Measurements from ENCODE around the gene GMDS. TPM values are rescaled to one million over a fixed set of nuclear protein-coding genes. Genes with fewer than 3 reads are reported as not detected.
A peak's percentile ranks its signal among the peaks of the same experiment; 100 is the strongest.

The GMDS gene
- total RNA-seq, 1 donor from 2014 or later = 32.9 TPM

DNA sequence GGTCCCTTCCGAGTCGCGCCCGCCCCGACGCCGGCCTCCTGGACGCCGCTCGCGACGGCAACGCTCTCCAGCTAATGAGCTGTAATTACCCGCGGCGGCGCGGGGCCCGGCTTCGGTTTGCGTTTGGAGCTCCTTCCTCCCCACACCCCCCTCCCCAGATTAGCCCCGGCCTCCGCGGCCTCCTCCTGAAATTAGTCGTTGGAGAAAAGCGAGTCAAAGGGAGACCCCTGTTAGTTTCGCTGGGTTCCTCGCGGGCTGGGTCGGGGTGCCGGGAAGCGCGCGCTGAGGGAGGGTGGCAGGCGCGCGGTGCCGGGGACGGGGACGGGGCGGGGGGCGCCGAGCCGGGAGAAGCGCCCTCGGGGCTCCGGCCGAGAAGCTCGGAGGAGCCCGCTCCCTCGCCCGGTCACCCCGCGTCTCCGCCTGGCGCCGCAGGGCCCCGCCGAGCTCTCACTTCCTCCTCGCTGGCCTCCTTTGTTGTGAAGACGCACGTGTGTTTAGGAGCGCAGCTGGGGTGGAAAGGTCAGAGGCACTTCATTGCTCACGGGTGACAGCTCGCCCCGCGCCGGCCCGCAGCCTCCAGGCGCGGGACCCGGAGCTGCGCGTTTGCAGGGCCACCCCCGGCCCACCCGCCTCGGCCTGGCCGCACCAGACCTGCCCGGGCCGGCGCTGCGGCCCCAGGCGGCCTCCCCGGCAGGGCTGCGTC lies 630.8 kb downstream of the GMDS start:
- no peak for DNase-seq (ENCODE audit: low read depth)

DNA sequence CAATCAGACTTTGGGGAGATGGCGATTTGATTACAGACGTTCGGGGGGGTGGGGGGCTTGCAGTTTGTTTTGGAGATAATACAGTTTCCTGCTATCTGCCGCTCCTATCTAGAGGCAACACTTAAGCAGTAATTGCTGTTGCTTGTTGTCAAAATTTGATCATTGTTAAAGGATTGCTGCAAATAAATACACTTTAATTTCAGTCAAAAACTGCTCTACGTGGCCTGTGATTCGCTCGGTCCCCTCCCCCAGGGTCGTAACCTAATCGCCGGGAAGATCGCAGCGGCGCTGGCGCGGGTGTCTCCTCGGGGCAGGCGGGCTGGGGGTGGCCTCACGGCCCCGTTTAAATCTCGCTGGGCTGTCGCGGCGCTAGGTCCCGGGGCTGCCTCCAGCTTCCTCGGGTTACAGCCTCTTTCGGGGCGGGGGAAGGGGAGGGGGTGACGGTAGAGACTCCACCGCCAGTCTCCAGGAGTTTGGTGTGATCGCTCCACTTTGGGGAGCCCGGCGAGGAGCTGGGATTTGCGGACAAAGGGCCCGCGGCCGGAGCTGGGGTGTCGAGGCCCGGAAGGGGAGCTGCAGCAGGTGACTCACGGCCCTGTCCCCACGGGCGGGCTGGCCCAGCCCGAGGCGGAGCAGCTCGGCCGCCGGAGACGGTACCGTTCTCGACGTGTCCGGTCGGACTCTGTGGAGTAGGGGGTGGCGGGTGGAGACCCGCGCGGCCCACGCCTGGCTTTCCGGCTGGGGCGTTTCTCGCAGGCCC lies 631.5 kb downstream of the GMDS start:
- DNase-seq (ENCODE audit: low read depth) = no peak

DNA sequence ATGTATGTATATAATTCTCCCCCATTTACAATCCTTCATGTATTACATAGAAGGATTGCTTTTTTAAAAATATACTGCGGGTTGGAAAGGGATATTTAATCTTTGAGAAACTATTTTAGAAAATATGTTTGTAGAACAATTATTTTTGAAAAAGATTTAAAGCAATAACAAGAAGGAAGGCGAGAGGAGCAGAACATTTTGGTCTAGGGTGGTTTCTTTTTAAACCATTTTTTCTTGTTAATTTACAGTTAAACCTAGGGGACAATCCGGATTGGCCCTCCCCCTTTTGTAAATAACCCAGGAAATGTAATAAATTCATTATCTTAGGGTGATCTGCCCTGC lies 632.1 kb downstream of the GMDS start:
- no peak for DNase-seq (ENCODE audit: low read depth)

DNA sequence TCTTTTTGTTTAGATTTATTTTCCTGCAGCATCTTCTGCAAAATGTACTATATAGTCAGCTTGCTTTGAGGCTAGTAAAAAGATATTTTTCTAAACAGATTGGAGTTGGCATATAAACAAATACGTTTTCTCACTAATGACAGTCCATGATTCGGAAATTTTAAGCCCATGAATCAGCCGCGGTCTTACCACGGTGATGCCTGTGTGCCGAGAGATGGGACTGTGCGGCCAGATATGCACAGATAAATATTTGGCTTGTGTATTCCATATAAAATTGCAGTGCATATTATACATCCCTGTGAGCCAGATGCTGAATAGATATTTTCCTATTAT lies 632.5 kb downstream of the GMDS start:
- no peak for DNase-seq (ENCODE audit: low read depth)

DNA sequence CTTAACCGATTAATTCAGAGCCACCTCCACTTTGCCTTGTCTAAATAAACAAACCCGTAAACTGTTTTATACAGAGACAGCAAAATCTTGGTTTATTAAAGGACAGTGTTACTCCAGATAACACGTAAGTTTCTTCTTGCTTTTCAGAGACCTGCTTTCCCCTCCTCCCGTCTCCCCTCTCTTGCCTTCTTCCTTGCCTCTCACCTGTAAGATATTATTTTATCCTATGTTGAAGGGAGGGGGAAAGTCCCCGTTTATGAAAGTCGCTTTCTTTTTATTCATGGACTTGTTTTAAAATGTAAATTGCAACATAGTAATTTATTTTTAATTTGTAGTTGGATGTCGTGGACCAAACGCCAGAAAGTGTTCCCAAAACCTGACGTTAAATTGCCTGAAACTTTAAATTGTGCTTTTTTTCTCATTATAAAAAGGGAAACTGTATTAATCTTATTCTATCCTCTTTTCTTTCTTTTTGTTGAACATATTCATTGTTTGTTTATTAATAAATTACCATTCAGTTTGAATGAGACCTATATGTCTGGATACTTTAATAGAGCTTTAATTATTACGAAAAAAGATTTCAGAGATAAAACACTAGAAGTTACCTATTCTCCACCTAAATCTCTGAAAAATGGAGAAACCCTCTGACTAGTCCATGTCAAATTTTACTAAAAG lies 633.0 kb downstream of the GMDS start:
- DNase-seq (ENCODE audit: low read depth) = no peak

DNA sequence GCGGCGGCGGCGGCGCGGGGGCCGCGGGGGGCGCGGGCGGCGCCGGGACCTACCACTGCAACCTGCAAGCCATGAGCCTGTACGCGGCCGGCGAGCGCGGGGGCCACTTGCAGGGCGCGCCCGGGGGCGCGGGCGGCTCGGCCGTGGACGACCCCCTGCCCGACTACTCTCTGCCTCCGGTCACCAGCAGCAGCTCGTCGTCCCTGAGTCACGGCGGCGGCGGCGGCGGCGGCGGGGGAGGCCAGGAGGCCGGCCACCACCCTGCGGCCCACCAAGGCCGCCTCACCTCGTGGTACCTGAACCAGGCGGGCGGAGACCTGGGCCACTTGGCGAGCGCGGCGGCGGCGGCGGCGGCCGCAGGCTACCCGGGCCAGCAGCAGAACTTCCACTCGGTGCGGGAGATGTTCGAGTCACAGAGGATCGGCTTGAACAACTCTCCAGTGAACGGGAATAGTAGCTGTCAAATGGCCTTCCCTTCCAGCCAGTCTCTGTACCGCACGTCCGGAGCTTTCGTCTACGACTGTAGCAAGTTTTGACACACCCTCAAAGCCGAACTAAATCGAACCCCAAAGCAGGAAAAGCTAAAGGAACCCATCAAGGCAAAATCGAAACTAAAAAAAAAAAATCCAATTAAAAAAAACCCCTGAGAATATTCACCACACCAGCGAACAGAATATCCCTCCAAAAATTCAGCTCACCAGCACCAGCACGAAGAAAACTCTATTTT lies 633.7 kb downstream of the GMDS start:
- DNase-seq (ENCODE audit: low read depth) = no peak

DNA sequence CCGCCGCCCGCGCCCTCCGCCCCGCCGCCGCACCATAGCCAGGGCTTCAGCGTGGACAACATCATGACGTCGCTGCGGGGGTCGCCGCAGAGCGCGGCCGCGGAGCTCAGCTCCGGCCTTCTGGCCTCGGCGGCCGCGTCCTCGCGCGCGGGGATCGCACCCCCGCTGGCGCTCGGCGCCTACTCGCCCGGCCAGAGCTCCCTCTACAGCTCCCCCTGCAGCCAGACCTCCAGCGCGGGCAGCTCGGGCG lies 634.2 kb downstream of the GMDS start:
- no peak for DNase-seq (ENCODE audit: low read depth)

DNA sequence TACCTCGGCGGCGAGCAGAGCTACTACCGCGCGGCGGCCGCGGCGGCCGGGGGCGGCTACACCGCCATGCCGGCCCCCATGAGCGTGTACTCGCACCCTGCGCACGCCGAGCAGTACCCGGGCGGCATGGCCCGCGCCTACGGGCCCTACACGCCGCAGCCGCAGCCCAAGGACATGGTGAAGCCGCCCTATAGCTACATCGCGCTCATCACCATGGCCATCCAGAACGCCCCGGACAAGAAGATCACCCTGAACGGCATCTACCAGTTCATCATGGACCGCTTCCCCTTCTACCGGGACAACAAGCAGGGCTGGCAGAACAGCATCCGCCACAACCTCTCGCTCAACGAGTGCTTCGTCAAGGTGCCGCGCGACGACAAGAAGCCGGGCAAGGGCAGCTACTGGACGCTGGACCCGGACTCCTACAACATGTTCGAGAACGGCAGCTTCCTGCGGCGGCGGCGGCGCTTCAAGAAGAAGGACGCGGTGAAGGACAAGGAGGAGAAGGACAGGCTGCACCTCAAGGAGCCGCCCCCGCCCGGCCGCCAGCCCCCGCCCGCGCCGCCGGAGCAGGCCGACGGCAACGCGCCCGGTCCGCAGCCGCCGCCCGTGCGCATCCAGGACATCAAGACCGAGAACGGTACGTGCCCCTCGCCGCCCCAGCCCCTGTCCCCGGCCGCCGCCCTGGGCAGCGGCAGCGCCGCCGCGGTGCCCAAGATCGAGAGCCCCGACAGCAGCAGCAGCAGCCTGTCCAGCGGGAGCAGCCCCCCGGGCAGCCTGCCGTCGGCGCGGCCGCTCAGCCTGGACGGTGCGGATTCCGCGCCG lies 634.7 kb downstream of the GMDS start:
- no peak for DNase-seq (ENCODE audit: low read depth)

DNA sequence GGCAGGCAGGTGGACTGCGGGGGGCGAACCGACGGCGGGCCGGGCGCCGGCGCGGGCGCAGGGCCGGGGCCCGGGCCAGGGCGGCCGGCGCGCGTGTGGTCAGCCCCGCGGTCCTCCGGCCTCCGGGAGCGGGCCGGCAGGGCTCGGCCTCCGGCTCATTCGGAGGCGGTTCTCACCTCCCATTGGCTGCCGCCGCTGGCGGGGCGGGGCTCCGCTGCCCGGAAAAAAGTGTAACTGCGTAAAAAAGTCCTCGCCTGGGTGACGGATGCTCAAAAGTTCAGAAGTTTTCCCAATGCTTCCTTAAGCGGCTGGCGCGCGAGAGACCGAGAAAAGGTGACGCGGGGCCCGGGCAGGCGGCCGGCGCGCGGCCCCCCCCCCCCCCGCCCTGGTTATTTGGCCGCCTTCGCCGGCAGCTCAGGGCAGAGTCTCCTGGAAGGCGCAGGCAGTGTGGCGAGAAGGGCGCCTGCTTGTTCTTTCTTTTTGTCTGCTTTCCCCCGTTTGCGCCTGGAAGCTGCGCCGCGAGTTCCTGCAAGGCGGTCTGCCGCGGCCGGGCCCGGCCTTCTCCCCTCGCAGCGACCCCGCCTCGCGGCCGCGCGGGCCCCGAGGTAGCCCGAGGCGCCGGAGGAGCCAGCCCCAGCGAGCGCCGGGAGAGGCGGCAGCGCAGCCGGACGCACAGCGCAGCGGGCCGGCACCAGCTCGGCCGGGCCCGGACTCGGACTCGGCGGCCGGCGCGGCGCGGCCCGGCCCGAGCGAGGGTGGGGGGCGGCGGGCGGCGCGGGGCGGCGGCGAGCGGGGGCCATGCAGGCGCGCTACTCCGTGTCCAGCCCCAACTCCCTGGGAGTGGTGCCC lies 635.5 kb downstream of the GMDS start, which contains the start of gene FOXC1:
Gene FOXC1, plus strand, starts transcription at position 268 of the 849 bp plus-strand sequence. Its CDS starts 531 bp downstream, at position 799.
- peak; percentile 90 for DNase-seq (ENCODE audit: low read depth)

DNA sequence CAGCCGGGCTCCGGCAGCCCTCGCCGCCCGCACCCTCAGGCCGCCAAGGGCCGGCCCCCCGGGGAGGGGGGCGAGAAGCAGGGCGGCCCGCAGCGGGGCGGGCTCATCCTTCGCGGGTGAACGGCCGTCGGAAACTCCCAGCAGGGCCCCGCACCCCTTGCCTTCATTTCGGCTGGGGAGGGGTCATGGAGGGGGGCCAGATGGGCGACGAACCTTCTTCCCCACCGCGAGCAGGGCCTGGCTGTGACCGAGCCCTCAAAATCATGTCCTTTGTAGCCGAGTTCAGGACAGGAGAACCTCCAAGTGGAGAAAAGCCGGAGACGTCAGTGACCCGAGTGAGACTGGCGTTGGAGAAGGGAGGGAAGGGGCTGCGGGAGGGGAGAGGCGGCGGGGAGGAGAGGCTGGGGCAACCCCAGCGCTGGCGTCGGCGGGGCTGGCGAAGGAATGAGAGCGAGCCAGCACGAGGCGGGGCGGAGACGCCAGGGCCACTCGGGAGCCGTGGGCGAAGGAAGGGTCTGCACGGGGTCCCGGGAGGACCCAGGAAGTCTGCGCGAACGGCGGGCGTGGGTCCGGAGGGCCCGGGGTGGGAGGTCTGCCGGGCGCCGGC lies 636.3 kb downstream of the GMDS start:
- no peak for DNase-seq (ENCODE audit: low read depth)

DNA sequence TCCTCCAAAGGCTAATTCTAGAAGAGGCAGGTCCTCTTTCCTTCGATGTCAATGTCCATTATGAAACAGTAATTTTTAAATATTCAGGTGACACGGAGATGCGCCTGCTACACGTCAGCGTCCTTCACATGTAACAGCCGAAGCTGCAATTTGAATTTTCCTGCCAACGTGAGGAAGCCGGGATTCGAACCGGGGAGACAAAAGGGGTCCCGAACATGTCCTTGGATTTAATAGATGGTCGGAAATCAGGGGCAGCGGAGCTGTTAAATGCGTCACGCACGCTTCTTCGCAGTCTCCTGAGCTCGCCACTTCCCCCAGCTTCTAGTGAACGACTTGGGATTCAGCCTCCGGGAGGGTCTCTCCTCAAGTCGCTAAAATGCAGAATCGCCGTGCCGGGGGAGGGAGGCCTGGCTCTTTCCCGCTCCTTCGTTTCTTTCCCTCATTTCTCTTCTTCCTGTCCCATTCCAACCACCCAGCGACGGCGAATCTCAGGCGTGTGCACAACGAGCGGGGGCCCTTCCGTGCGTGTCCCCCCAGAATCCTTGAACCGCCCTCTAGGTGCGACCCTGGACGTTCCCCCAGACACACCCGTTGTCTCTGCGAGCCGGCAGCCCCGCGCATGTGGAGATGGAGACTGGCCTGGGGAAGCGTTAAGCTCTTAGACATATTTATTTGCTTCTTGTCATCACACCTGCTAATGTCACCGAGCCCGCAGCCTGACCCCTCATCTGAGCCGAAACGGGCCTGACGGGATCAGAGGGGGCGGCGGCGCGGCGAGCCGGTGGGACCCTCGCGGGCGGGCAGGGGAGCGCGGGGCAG lies 637.0 kb downstream of the GMDS start:
- DNase-seq (ENCODE audit: low read depth) = no peak

DNA sequence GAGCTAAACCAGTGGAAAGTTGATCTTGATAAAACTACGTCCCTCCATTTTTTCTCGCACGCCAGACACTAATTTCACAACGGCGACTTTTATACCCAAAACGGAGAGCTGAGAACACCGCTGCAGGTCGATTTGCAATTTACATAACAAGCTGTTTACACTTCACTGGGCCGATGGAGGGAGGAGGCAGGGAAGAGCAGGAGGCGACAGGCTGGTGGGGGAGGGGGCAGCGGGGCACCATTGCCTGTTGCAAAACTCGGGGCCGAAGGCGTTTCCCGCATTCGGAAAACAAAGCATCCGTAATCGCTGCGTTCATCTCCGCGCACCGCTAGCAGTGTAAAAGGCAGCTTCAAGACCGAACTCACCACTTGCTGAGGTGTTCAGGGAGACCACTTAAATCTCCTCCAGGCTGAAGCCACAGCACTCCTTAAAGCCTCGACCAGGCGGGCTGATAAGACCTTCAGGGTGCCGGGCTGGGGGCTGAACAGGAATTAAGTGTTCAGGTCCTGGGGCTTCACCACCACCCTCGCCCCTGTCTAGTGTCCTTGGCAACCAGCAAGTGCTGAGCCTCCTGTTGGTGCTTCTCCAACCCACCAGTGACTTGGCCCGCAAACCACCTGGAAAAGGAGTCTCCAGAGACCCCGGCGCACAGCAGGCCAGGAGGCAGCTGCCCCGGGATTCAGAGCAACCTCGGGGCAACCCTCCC lies 637.7 kb downstream of the GMDS start:
- no peak for DNase-seq (ENCODE audit: low read depth)

DNA sequence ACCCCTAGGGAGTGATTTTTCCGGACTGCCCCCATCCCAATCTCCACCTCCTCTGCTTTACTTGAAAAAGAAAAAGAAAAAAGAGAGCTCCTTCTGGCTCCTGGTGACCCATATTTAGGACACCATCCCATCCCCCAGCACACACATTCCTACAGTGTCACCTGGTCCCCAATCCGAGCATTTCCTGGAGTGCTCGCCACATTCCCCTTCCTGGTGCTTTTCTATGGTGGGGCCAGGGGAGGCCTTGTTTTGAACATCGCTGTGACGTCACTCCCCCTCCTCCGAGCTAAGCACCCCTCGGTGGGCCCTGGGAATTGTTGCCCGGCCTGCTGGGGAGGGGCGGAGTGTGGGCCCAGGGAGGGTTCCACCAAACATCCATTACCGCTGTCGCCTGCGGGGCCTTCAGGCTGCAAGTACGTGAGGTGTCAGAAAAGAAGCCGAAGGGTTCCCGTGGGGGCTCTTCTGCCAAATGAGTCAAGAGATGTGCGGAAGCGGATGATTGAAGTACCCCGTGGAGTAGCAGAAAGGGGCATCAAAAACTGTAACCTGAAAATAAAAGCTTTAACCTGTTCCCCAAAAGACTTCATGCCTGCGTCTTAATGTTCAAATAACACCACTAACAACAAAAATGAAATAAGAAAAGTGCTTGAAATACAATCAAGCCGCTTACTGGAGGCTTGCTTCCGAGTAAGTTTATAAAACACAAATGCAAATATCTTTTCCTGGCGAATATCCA lies 638.5 kb downstream of the GMDS start:
- DNase-seq (ENCODE audit: low read depth) = no peak

DNA sequence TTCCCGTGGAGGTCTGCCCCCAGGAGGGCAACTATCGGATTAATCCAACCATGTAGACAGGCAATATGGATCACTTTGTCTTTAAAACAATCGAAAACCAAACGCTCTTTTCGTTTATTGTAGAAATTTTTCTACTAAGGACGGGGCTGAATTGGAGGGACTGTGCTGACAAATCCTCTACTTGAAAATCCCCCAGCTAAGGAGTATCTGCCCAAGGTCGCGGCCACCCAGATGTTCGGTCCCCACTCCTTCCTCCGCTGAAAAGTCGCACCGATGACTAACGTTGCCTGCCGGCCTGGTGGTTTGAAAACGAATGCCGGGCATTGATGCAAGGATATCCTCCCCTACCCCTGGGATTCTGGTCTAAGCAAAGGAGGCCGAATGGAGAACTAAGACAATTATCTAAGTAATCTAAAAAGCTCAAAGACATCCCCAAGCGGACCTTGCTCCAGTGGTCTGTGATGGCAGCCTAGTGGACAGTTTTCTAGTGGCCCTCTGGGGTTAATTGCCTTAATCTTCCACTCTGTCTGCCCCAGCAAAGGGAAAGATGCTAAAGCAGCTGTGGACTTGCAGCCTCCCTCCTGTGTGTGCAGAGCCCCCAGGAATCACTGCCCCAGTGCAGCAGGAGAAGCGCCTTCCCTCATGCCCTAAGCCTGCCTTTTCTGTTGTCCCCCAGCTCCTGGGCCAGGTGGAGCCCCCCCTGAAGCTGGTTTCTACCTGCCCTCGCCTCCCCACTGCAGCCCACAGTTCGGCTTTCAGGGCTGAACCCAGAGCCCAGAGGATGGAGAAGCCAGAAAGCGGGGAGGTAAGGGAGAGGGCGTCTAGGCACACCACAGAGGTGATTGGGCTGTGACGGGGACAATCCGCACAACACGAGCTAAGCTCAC lies 639.3 kb downstream of the GMDS start:
- no peak for DNase-seq (ENCODE audit: low read depth)

DNA sequence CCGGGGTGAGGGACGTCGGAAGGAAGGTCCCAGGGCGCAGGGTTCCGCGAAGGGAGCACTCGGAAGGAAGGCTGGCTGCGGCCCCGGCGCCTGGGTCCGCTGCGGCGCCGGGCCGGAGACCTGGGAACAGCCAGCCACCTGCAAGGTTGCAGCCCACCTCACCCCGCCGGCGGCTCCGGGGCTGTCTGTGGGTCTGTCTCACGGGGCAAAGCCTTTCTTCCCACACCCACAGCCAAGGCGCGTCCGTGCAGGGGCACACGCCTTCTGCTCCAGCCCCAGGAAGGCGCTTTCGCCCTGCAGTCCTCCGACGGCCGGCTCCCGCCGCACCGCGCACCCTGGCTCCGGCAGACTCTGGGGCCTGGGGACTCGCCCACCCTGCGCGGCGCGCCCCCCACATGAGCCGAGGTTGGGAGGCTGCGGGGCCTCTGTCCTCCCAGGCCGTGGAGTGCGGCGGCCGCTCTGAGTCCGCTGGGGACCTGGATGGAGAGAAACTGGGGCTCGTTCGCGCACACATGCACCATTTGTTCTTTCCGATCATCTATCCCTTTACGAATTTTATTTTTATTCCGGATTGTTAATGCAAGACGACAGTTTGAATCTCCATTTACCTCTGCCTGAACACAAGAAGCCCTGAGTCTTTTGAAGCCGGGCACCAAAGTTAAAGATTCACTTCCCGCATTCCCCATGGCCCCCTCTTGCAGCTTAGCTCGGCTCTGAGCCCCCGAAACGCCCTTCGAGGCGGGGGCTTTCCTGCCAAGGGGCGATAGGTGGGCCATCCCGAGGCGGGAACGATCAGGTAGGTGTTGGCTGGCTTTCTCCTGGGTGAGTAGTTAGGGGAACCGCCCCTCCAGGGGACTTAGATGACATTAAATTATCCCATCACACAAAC lies 640.2 kb downstream of the GMDS start:
- no peak for DNase-seq (ENCODE audit: low read depth)

All from renal cortical epithelial cell (primary cell).